HEK293T (cell line): ENCODE measurements around the gene AIMP1.

ENCODE experiments used
- FOXA1 ChIP-seq: fragments of 450-650 bp; IDR thresholded peaks from 2 replicates; pipeline ENCODE4 v1.6.1; 2016; ENCODE audit warnings: mild to moderate bottlenecking
- HDGF ChIP-seq: fragments of 450-650 bp; IDR thresholded peaks from 2 replicates; pipeline ENCODE4 v1.6.1; 2017; ENCODE audit warnings: antibody characterized with exemption, borderline replicate concordance
- NFRKB ChIP-seq: fragments of 450-650 bp; IDR thresholded peaks from 2 replicates; pipeline ENCODE4 v1.6.1; 2016; ENCODE audit warnings: mild to moderate bottlenecking, moderate library complexity

- TF ChIP-seq HDGF (no peak), FOXA1 (no peak), NFRKB (no peak)
Measured at GRCh38 chr4:106303548-106304281, 12.6 kb upstream of the AIMP1 start.
